SK-N-SH (cell line): ENCODE measurements around the gene ZNF599. TPM values are rescaled to one million over a fixed set of nuclear protein-coding genes. Genes with fewer than 3 reads are reported as not detected.
A peak's percentile ranks its signal among the peaks of the same experiment; 100 is the strongest.

ENCODE experiments used
- CTCF ChIA-PET: fragments of 300-600, 350-600 bp; formaldehyde crosslinking; extraction: SDS; loops from one replicate; lab custom pipeline; 2021; lab: Yijun Ruan, JAX
- POLR2A ChIA-PET: fragments of 350-600 bp; sonication (Branson Sonifier 250); formaldehyde crosslinking; extraction: SDS; loops from one replicate; lab custom pipeline; 2020; ENCODE audit warnings: antibody characterized with exemption, inconsistent platforms; lab: Yijun Ruan, JAX
- DNase-seq: peaks from one replicate; pipeline ENCODE4 v3.0.0; 2012
- H2AFZ ChIP-seq: fragments of 200-600 bp; sonication (generic); 2 replicates; pipeline ENCODE4 v1.8.1; 2016; ENCODE audit warnings: antibody characterized with exemption, mild to moderate bottlenecking, low read depth
- H3F3A ChIP-seq: fragments of 200-600 bp; sonication (generic); replicated peaks from 2 replicates; pipeline ENCODE3; 2016; ENCODE audit warnings: antibody characterized with exemption, mild to moderate bottlenecking; ENCODE audit not compliant: insufficient read depth
- H3K27ac ChIP-seq, 2 experiments: fragments of 200-500 bp in 1 of 2; fragments of 200-600 bp in 1 of 2; sonication (Bioruptor generic) in 1 of 2; sonication (generic), shearing (Covaris generic) in 1 of 2; 2 replicates each; pipeline versions ENCODE4 v1.5.1 to v1.6.1; 2014 to 2016; ENCODE audit warnings: low read depth in 2 of 2, inconsistent platforms in 1 of 2, low read length in 1 of 2, mild to moderate bottlenecking in 1 of 2, mixed read lengths in 1 of 2
- H3K27me3 ChIP-seq: fragments of 200-600 bp; sonication (generic), shearing (Covaris generic); 2 replicates; pipeline ENCODE4 v1.6.1; 2016; ENCODE audit warnings: mixed run types; ENCODE audit not compliant: insufficient read depth
- H3K36me3 ChIP-seq, 2 experiments: fragments of 200-500 bp in 1 of 2; fragments of 200-600 bp in 1 of 2; sonication (Bioruptor generic) in 1 of 2; sonication (generic) in 1 of 2; replicated peaks in 1 of 2; 2 replicates each; pipeline versions ENCODE3 to v1.5.1; 2014 to 2016; ENCODE audit warnings: low read length in 1 of 2, mild to moderate bottlenecking in 1 of 2; ENCODE audit not compliant: insufficient read depth in 2 of 2, control insufficient read depth in 1 of 2
- H3K4me1 ChIP-seq, 2 experiments: fragments of 200-500 bp in 1 of 2; fragments of 200-600 bp in 1 of 2; sonication (Bioruptor generic) in 1 of 2; sonication (generic), shearing (Covaris generic) in 1 of 2; 2 replicates each; pipeline versions ENCODE4 v1.5.1 to v1.6.1; 2014 to 2016; ENCODE audit warnings: low read depth in 1 of 2, low read length in 1 of 2, mixed run types in 1 of 2; ENCODE audit not compliant: insufficient read depth in 2 of 2, control insufficient read depth in 1 of 2
- H3K4me2 ChIP-seq: fragments of 200-600 bp; sonication (generic), shearing (Covaris generic); 2 replicates; pipeline ENCODE4 v1.6.1; 2017; ENCODE audit warnings: mixed run types
- H3K4me3 ChIP-seq, 2 experiments: fragments of 200-500 bp in 1 of 2; fragments of 200-600 bp in 1 of 2; sonication (Bioruptor generic) in 1 of 2; sonication (generic), shearing (Covaris generic) in 1 of 2; 2 replicates each; pipeline versions ENCODE4 v1.5.1 to v1.8.1; 2014 to 2016; ENCODE audit warnings: low read depth in 2 of 2, inconsistent platforms in 1 of 2, low read length in 1 of 2, mild to moderate bottlenecking in 1 of 2, mixed read lengths in 1 of 2, moderate library complexity in 1 of 2
- H3K79me2 ChIP-seq: fragments of 200-600 bp; sonication (generic); 2 replicates; pipeline ENCODE4 v1.8.1; 2017; ENCODE audit warnings: mild to moderate bottlenecking; ENCODE audit not compliant: insufficient read depth
- H3K9ac ChIP-seq: fragments of 200-600 bp; sonication (generic); 2 replicates; pipeline ENCODE4 v1.6.1; 2017; ENCODE audit warnings: mixed run types
- H3K9me2 ChIP-seq: fragments of 200-600 bp; sonication (generic); 2 replicates; pipeline ENCODE4 v1.6.1; 2017; ENCODE audit warnings: mixed run types
- H3K9me3 ChIP-seq: fragments of 200-600 bp; sonication (generic); 2 replicates; pipeline ENCODE4 v1.6.1; 2017; ENCODE audit warnings: mixed run types, mild to moderate bottlenecking, moderate library complexity
- H4K20me1 ChIP-seq: fragments of 200-600 bp; sonication (generic); 2 replicates; pipeline ENCODE4 v1.6.1; 2017; ENCODE audit warnings: mild to moderate bottlenecking, mixed run types; ENCODE audit not compliant: insufficient read depth
- CHD2 ChIP-seq: fragments of 150-350 bp; IDR thresholded peaks from 2 replicates; pipeline ENCODE4 v1.6.1; 2018; ENCODE audit warnings: low read length; ENCODE audit not compliant: partially characterized antibody
- ELF1 ChIP-seq: IDR thresholded peaks from 2 replicates; pipeline ENCODE4 v1.4.0; 2012
- EP300 ChIP-seq, 2 experiments: IDR thresholded peaks; 2 replicates each; pipeline versions ENCODE4 v1.4.0 to v1.6.1; 2012; ENCODE audit warnings: borderline replicate concordance in 1 of 2, low read depth in 1 of 2, low read length in 1 of 2
- EZH2phosphoT487 ChIP-seq: fragments of 200-600 bp; sonication (generic); IDR thresholded peaks from 2 replicates; pipeline ENCODE4 v1.6.1; 2017; ENCODE audit warnings: low read depth, mixed run types, mild to moderate bottlenecking, antibody characterized with exemption, moderate library complexity, borderline replicate concordance
- FOSL2 ChIP-seq: IDR thresholded peaks from 2 replicates; pipeline ENCODE4 v1.4.0; 2012; ENCODE audit warnings: low read depth, mild to moderate bottlenecking, moderate library complexity, borderline replicate concordance
- FOXJ3 ChIP-seq: sonication (generic); formaldehyde crosslinking; IDR thresholded peaks from 2 replicates; pipeline ENCODE4 v1.5.1; 2020; ENCODE audit warnings: mild to moderate bottlenecking, missing genetic modification reagents
- GABPA ChIP-seq: IDR thresholded peaks from 2 replicates; pipeline ENCODE4 v1.4.0; 2012; ENCODE audit warnings: low read depth, mild to moderate bottlenecking
- JUND ChIP-seq: IDR thresholded peaks from 2 replicates; pipeline ENCODE4 v1.4.0; 2012
- MAX ChIP-seq: IDR thresholded peaks from 2 replicates; pipeline ENCODE4 v1.4.0; 2012; ENCODE audit warnings: low read depth
- MEF2A ChIP-seq: IDR thresholded peaks from 2 replicates; pipeline ENCODE4 v1.4.0; 2012; ENCODE audit warnings: low read depth, borderline replicate concordance
- MXI1 ChIP-seq: IDR thresholded peaks from 2 replicates; pipeline ENCODE4 v1.6.1; 2012; ENCODE audit warnings: mild to moderate bottlenecking, low read depth, low read length, improper control_type of control experiment
- NRF1 ChIP-seq: IDR thresholded peaks from 2 replicates; pipeline ENCODE4 v1.6.1; 2012; ENCODE audit warnings: low read depth, mild to moderate bottlenecking, low read length
- RAD21 ChIP-seq: IDR thresholded peaks from 2 replicates; pipeline ENCODE4 v1.6.1; 2012; ENCODE audit warnings: mild to moderate bottlenecking, low read length
- REST ChIP-seq: IDR thresholded peaks from 2 replicates; pipeline ENCODE4 v1.6.1; 2012; ENCODE audit warnings: mild to moderate bottlenecking, low read depth, low read length, moderate library complexity
- RFX5 ChIP-seq: IDR thresholded peaks from 2 replicates; pipeline ENCODE4 v1.6.1; 2012; ENCODE audit warnings: mild to moderate bottlenecking, improper control_type of control experiment, low read length
- RXRA ChIP-seq: IDR thresholded peaks from 2 replicates; pipeline ENCODE4 v1.4.0; 2012; ENCODE audit warnings: low read depth, mild to moderate bottlenecking, borderline replicate concordance
- SMC3 ChIP-seq: IDR thresholded peaks from 2 replicates; pipeline ENCODE4 v1.6.1; 2012; ENCODE audit warnings: low read depth, low read length, improper control_type of control experiment
- TAF1 ChIP-seq: IDR thresholded peaks from 2 replicates; pipeline ENCODE4 v1.6.1; 2012; ENCODE audit warnings: low read depth, mild to moderate bottlenecking, low read length, moderate library complexity, borderline replicate concordance
- TCF12 ChIP-seq: IDR thresholded peaks from 2 replicates; pipeline ENCODE4 v1.4.0; 2012
- USF2 ChIP-seq: fragments of 150-350 bp; IDR thresholded peaks from 2 replicates; pipeline ENCODE4 v1.6.1; 2017; ENCODE audit warnings: antibody characterized with exemption, low read length, low read depth, borderline replicate concordance
- WGBS: methylation state at CpG from one replicate; pipeline ENCODE4 v1.1.6; 2017; ENCODE audit warnings: low lambda C conversion rate; 5-methylcytosine and 5-hydroxymethylcytosine counted together
- polyA plus RNA-seq, 3 experiments: library from polyadenylated mRNA; depleted of rRNA; stranded (reverse); fragments of >200 nt; gene quantifications; 2 replicates each; pipeline ENCODE4 v1.2.3, GENCODE V29; 2012
- TF ChIP-seq, protein P1 (sequence below): IDR thresholded peaks from 2 replicates; pipeline ENCODE4 v1.4.0; 2012; ENCODE audit warnings: low read depth, borderline replicate concordance
- TF ChIP-seq, protein P2 (sequence below): IDR thresholded peaks from 2 replicates; pipeline ENCODE4 v1.4.0; 2012; ENCODE audit warnings: low read depth, borderline replicate concordance
- TF ChIP-seq, protein P3 (sequence below): IDR thresholded peaks from 2 replicates; pipeline ENCODE4; 2012

Gene ZNF599
- 17.9 and 18.5 TPM in 2 replicates for polyA plus RNA-seq (2012; rRNA removed)
- polyA plus RNA-seq (2012; cell fraction: cytosol; rRNA removed) = 12.0 and 14.1 TPM in 2 replicates
- polyA plus RNA-seq (2012; cell fraction: nucleus; rRNA removed) = 24.9 and 27.0 TPM in 2 replicates

DNA sequence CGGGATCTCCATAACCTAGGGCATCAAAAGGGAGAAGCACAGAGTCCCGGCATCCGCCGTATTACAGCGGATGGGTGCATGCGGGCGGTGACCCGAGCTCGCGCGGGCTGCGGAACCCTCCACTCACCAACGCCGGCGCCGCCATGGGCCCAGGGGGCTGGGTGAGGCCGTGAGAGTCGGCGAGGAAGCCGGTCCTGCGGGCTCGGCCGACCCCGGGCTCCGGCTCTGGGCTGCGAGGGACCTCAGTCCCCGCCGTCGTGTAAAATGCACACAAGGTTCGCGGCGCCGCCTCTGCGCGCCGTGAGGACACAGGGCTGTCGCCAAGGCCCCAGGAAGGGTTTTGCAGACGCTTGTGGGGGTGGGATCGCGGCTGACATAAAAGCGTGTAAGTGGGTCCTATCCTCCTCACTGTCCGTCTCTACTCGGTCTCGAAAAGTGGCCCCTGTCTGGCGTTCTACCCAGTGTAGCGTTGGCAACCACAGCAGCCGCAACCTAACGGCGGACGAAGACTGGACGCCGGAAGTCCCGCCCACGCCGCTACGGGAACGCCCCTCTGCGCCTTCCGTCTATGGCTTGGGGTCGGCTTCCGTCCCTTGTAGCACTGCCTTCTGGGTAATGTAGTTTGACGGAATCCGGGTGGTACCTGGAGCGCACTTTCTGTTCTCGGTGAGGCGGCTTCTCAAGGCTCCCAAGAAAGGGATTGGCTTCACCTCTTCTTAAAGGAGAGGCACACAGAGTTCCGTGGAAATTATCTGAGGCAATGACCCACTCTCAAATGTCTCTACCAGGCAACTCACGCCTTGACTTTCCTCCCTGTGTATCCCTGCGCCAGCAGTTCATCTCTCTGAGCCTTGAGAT lies at the start of gene ZNF599:
Gene ZNF599, minus strand, starts transcription at position 519 of the 858 bp plus-strand sequence. Its CDS starts 374 bp downstream, at position 145.
- Histone ChIP-seq H3K9me2 (no peaks in the 10 kb centered on the region), H3F3A (no peaks in the 10 kb centered on the region), H3K79me2 (peaks cover 21% of the 10 kb centered on the region; the same call in 1 of the 2 replicates), H4K20me1 (no peaks in the 10 kb centered on the region), H3K36me3 (peaks cover 26 to 28% of the 10 kb centered on the region in 2 experiments), H3K27me3 (no peaks in the 10 kb centered on the region), H3K4me1 (peaks cover 0 to 6% of the 10 kb centered on the region in 2 experiments; a peak in 2 of 4 replicates), H3K9ac (peak within 1 kb of the TSS; percentile 74), H2AFZ (peak within 1 kb of the TSS; percentile 95), H3K27ac (peak within 1 kb of the TSS; percentile 64 to 81; a peak in 3 of 4 replicates), H3K4me2 (peak within 1 kb of the TSS; percentile 94), H3K9me3 (no peaks in the 10 kb centered on the region), H3K4me3 (peak within 1 kb of the TSS; percentile 91 to 92)
- WGBS = 30% methylated on average over 22 of the region's 69 CpGs
- DNase-seq = peak; percentile 90
- CTCF ChIA-PET = interaction anchor here (1.4 kb wide), 1 partner anchor 60 kb away, joined by 7 read pairs; no protein-coding TSS in a partner anchor
- POLR2A ChIA-PET = interaction anchor here (1.2 to 1.4 kb wide), 2 partner anchors 38 to 154 kb away, joined by 3 to 8 read pairs; partner anchors contain the start of gene ZNF30
- TF ChIP-seq MEF2A (no peak), REST (no peak), ELF1 (peak; percentile 91), MAX (no peak), SMC3 (no peak), TAF1 (no peak), RFX5 (no peak), CHD2 (peak; percentile 93), TCF12 (0 out of 2 replicates have a peak, but pooled peaks have one; percentile 20), FOXJ3 (CRISPR knock-in tag) (no peak), JUND (no peak), EP300 (IDR thresholded peaks at IDR 0.05; ENCODE audit: borderline replicate concordance in 1 of 2, low read depth in 1 of 2, low read length in 1 of 2) (no peak; a peak in 1 of 4 replicates), USF2 (no peak), NRF1 (no peak), RAD21 (no peak), MXI1 (peak; percentile 49; the same call in 1 of the 2 replicates), RXRA (no peak), FOSL2 (no peak), GABPA (peak; percentile 96), EZH2phosphoT487 (no peak)
- TF ChIP-seq, protein P1, sequence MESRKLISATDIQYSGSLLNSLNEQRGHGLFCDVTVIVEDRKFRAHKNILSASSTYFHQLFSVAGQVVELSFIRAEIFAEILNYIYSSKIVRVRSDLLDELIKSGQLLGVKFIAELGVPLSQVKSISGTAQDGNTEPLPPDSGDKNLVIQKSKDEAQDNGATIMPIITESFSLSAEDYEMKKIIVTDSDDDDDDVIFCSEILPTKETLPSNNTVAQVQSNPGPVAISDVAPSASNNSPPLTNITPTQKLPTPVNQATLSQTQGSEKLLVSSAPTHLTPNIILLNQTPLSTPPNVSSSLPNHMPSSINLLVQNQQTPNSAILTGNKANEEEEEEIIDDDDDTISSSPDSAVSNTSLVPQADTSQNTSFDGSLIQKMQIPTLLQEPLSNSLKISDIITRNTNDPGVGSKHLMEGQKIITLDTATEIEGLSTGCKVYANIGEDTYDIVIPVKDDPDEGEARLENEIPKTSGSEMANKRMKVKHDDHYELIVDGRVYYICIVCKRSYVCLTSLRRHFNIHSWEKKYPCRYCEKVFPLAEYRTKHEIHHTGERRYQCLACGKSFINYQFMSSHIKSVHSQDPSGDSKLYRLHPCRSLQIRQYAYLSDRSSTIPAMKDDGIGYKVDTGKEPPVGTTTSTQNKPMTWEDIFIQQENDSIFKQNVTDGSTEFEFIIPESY = peak; percentile 42; the same call in 1 of the 2 replicates
- TF ChIP-seq, protein P2, sequence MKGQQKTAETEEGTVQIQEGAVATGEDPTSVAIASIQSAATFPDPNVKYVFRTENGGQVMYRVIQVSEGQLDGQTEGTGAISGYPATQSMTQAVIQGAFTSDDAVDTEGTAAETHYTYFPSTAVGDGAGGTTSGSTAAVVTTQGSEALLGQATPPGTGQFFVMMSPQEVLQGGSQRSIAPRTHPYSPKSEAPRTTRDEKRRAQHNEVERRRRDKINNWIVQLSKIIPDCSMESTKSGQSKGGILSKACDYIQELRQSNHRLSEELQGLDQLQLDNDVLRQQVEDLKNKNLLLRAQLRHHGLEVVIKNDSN = no peak
- TF ChIP-seq, protein P3, sequence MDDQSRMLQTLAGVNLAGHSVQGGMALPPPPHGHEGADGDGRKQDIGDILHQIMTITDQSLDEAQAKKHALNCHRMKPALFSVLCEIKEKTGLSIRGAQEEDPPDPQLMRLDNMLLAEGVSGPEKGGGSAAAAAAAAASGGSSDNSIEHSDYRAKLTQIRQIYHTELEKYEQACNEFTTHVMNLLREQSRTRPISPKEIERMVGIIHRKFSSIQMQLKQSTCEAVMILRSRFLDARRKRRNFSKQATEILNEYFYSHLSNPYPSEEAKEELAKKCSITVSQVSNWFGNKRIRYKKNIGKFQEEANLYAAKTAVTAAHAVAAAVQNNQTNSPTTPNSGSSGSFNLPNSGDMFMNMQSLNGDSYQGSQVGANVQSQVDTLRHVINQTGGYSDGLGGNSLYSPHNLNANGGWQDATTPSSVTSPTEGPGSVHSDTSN = peak; percentile 57
